NOMO-1 treated with DMSO at 0.1 percent for 48 hours (cell line): Measurements from ENCODE around the gene NAPG.
"Not testable (repeated sequence)": the region's sequence is repeated elsewhere in the genome, so short reads cannot be mapped to it uniquely, and the experiment has no call there.

ENCODE experiments used
- DNase-seq: peaks from one replicate; lab custom pipeline; 2025; ENCODE audit not compliant: unreplicated experiment; lab: John Stamatoyannopoulos, UW

Gene NAPG

DNA sequence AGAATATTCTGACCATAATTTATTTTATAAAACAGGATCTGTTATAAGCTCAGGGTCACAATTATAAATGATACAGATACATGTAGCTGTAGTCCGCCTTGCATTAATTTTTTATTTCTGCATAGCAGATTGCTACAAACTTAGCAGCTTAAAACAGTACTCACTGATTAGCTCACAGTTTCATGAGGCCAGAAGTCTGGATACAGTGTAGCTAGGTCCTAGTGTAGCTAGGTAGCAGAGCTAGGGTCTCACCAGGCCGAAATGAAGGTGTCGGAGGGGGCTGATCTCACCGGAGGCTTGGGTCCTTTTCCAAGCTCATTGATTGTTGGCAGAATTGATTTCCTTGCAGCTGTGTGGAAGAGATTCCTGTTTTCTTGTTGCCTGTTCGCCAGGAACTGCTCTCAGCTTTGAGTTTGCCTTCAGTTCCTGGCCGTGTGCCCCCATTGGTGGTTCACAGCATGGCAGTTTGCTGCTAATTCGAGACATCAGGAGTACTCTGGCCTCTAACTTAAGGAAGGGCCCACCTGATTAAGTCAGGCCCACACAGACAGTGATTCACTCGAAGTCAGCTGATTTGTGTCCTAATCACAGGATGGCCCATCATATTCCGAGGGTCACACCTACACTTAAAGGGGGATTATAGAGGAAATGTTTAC lies 18.4 kb downstream of the NAPG start:
- no peak for DNase-seq

DNA sequence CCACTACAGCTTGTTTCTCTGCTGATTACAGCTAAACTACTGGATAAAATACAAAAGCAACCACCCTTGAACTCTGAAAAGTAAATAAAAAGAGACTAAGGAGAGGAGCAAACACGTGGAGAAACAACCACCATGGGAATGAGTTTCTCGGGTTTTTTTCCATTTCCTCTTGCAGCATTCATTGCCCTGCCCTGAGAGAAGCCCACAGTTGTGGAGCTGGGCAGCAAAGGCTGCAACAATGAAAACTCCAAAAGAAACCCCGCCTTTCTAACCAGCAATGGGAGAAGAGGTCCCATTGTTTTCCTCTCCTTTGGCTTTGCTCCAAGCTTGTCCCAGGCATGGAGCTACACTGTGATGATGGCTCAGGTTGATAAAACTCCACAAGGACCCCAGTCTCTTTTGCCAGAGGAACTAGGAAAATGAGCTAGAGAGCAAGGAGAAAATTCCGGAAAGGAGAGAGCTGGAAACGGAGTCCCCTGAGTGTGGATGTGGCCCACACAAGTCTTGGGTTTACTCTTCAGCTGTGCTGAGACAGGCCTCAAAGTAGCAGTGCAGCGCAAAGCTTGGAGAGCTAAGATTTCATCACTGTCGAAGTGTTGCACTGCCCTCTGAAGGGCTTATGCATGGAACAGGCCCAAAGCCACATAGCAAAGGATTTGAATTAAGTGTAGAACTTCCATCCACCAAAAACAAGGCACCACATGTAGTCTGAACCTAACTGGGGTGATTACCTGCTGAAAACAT lies 20.9 kb downstream of the NAPG start:
- no peak for DNase-seq

DNA sequence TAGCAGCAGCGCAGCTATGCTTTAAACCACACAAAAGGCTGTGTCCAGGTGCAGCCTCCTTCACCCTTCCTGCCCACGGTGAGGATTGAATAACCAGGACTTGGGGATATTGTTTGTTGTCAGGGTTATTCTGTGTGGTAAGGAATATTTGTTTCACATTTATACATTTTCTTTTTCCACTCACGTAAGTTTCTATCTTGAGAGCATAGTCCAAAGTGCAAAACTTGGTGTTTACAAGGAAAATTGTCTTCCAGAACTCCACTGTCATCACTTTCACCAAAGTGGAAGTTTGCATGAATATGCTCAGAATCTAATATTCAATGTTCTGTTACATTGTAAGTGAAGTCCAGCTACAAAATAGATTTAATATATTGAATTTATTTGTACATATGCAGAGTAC lies 26.4 kb downstream of the NAPG start:
- no peak for DNase-seq

DNA sequence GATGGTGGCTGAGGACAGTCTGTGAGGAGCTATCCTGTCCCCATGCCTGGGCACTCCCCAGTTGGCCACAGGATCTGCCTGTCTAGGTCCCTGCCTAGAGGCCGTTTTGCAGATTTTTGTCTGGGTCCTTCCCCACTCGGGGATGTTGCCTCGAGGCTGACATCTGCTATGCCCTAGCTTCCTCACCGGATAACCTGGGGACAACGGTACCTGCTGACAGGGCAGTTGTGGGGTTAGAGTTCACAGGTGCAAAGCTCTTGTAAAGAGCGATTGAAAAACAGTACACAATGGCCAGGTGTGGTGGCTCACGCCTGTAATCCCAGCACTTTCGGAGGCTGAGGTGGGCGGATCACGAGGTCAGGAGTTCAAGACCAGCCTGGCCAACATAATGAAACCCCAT lies 30.4 kb downstream of the NAPG start:
- DNase-seq, result not testable (repeated sequence)

DNA sequence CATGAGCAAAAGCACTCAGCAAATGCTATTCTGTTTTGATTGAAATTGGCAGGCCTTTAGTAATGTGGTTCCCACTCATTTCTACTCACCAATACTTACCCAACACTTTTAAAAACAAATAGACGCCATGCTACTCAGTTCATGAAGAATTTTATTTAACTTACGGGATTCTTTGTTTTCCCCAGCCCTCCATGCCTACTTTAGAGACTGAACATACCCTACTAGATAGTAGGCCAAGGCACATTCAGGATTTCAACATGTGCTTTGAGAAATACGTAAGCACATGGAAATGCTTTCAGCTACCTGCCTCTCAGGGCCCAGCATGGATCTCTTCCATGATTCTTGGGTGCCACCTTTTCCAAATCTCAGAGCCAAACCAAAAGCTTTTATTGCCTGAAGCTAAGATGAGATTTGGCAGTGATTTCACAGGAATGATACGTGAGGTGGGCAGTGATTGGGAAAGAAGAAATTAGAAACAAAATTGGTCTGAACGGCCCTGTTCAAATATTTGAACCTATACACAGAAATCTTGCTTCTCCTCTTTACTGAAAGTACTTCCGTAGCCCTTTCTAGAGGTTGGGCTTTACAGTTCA lies 31.4 kb downstream of the NAPG start:
- DNase-seq, result no peak

DNA sequence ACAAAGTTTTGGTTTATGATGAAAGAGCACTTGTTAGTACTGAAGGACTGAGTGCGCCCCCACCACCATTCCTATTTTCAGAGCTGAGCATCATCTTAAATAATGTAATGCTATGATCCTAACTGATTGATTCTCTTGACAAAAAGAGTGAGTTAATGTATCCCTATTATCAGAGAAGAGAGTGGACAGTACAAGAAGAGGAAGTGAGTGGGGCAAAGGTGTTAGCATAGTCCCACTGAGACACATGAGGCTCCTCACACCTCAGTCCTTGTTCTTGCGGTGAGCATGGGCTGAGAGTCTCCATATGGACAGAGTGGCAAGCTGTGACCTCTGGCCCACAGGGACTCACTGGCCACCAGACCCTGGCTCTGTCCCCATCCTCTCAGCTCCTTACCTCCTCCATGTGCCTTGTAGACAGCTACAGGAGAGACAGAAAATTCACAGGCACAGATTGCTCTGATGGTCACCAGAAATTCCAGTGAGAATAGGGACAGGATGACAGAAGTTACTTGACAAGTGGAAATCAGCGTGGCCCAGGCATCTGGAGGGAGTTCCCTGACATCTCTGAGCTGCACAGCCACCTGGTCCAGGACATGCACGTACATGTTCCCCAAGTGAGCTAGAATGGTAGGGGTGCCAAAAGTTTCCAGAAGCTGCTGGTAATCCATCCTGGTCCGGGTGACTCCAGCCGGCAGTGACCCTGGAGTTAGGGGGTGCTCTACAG lies 32.6 kb downstream of the NAPG start:
- no peak for DNase-seq

DNA sequence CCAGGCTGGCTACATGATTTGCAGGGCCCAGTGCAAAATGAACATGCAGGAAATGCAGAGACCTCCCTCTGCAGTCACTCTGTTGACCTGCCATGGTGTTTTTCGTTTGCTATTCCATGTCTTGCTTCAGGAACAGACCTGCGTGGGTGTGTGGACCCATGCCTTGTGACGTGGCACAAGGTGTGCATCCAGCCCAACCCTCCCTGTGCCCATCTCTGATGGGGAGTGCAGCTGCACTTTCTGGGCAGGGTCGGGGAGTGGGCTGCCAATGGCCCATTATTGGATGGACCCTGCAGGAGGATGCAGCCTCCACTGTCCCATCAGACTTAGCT lies 33.1 kb downstream of the NAPG start:
- DNase-seq, result no peak

DNA sequence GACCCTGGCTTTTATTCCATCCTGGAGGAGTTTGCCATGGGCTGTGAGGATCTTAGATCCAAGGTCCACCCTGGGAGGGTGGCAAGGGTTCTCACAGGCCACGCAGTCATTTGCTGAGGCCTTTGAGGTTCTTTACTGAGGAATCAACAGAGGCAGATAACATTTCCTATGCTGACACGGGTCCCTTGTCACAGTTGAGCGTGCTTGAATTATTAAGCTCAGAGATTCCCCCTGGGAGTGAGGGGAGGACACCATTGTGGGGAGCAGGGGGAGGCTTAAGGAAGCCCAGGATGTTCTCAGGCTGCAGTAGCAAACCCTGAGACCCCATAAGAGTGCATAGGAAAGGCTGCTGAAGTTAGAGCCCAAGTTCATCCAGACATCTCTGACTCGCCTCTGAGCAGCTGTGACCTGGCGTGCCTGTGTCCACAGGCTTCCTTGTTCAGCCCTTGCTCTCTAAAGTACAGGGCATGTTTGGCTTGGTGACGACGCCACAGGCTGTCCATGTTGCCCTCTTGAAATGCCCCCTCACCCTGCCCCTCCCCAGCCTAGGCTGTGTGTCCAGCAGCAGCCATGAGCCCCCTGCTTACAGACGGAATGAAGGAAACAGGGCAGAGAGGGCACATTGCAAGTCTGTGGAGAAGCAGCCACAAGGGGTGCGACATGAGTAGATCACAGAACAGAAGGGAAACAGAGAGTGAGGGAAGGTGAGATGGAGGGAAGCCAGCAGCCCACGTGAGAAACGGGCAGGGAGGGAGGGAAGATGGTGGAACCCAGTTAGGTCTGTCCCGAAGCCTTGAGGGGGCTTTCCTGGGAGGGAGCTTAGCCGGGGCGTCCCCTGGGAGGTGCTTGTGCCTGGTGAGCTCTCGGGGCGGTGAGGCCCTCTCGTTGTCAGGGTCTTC lies 34.0 kb downstream of the NAPG start:
- DNase-seq, result no peak

DNA sequence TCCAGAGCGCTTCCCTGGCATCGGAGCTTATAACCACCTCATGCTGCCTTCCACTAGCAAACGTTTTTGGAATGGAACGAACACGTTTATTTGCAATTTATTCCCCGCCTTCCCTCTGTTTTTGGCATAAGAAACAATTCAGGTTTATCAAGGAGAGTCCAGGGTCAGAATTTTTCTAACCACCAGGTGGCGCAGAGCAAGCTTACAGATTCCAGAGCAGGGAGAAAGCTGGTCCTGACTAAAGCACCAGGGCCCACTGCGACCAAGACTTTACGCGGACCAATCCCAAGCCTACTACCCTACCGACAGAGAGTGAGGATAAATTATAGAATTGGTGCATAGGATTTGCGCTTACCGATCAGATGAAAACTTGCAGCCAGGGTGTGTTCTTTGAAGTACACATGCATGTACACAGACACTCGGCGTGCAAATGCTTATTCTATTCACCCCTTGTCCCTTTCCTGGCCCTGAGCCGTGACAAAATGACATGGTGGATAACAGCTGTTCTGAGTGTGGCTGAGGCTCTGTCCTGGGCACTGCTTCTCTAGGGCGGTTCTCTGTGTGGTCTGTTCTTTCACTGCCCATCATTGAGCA lies 34.7 kb downstream of the NAPG start:
- DNase-seq, result peak; percentile 17

DNA sequence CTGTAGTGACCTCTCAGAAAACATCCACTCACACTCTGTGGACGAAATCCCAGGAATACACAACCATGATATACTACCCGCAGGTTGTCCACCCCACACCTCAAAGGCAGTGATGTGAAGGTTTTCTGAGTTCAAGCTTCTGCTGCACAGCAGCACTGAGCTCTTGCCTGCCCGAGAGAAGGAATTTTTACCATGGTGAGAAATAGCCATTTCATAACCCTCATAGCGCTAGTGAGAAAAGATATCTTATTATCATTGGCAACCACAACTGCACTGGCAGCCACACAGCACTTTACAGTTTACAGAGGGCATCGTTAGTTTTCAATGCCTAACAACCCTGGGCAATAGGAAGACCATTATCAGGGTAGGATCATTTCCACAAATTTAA lies 36.9 kb downstream of the NAPG start:
- DNase-seq, result no peak

DNA sequence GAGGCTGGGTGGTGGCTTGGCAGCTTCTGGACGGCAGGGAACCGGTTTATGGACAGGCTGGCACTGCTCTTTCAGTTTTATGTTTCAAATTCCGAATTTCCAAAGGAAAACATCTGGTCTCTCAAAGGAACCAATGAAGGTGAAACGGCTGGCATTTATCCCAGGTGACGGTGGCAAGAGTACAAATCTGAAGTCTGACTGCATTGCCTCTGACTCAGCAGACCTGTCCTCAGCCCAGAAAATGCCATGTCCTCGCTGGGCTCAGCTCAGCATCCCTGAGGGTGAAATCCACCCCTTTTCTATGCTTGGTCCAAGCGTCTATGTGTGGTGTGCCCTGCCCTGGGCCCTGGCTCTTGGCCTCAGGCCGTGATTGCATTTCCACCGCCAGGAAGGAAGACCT lies 38.1 kb downstream of the NAPG start:
- DNase-seq, result no peak

DNA sequence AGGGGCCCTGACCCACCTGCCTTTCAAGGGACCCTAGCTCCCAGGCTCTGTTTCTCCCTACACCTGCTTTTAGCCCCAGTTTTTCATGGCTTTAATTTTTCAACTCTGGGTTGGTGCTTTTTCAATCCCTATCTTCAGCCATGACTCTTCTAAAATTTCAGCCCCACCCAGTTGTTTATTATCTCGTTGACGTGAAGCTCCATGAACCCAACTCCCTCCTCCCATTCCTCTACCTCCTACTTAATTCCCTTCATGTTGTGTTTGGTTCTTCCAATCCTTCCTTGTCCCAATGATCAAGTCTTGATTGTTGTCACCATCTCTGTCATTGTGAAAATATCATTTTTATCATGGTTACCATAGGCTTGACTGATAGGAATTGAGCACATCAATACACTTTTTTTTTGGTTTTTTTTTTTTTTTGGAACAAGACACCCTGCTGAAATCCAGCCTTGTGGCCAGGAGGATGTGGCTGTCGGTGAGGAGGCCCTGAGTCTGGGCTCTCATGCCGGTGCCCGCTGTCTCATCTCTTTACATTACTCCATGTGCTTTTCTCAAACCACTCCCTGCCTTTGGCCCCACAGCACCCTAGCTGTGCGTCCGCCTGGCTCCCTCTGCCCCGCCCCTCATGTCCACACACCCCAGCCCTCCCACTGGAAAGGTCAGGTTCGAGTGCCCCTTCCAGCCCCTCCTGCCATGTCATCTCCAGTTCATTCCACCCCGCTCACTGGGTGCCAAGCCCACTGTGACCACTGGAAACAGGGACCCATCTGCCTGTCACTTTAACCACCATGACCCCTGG lies 39.3 kb downstream of the NAPG start:
- DNase-seq, result no peak

DNA sequence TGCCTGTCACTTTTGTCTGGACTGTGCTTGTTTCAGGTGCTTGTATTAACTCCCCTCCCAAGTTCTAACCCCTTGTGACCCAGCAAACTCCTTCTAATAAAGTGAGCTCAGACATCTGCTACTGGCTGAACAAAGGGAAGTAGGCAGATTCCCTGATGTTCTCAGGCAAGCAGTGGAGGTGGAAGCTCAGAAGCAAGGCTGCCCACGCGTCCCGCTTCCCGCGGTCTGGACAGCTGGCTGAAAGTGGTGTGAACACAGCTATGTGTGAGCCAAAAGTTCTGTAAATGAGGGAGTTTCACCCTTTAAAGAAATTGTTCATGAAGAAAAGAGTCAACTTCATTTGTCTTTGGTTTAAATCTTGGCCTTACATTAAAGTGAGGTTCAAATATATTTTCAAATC lies 40.0 kb downstream of the NAPG start:
- no peak for DNase-seq

DNA sequence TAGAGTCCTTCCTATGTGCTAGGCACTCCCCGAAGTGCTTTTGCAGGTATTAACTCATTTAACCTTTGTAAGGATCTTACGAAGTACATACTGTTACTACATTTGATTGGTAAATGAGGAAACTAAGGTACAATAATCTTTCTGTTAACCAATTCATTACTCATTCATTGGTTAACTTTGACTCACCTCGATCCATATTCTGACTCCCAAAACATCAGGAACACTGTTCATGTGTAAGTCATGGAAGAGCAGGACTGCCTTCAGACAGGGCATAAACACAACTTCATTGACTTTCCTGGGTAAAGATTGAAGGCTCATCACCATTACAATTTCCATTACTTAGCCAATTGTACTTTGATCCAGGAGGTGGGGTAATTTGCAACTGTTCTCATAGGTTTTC lies 40.6 kb downstream of the NAPG start:
- no peak for DNase-seq

DNA sequence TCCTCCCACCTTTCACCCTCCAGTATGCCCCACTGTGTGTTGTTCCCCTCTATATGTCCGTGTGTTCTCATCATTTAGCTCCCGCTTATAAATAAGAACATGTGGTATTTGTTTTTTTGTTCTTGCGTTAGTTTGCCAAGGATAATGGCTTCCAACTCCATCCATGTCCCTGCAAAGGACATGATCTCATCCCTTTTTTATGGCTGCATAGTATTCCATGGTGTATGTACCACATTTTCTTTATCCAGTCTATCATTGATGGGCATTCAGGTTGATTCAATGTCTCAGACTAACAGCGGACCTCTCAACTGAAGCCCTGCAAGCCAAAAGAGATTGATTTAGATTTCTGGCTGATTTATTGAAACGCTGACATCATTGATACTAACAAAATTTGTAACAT lies 44.1 kb downstream of the NAPG start:
- DNase-seq, result not testable (repeated sequence)

DNA sequence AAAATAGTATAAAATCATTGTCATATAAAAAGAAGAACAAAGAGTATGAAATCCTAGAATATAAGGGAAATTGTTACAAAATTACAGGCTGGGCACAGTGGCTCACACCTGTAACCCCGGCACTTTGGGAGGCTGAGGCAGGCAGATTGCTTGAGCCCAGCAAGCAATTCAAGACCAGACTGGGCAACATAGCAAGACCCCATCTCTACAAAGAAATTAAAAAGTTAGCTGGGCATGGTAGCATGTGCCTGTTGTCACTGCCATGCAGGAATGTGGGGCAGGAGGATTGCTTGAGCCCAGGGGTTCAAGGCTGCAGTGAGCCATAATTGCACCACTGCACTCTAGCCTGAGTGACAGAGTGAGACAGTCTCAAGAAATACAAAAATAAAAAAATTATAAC lies 44.8 kb downstream of the NAPG start:
- no peak for DNase-seq

DNA sequence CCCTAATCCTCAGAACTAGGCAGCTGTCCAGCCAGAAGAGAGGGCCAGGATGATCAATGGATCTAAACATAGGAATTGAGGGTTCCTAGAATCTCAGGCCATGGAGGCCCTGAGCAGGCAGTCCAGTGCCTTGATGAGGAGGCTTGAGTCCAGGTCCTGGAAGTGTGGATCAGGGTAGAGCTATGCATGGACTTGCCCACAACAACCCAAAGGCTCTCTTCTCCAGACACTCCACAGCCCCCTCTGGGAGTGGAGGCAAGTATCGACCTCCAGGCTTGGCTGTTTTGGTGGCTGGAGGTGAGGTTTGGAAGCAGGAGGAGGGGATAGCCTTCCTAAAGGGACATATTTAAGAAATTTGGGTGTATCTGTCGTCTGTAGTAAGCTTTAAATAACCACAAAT lies 45.7 kb downstream of the NAPG start:
- DNase-seq, result no peak

DNA sequence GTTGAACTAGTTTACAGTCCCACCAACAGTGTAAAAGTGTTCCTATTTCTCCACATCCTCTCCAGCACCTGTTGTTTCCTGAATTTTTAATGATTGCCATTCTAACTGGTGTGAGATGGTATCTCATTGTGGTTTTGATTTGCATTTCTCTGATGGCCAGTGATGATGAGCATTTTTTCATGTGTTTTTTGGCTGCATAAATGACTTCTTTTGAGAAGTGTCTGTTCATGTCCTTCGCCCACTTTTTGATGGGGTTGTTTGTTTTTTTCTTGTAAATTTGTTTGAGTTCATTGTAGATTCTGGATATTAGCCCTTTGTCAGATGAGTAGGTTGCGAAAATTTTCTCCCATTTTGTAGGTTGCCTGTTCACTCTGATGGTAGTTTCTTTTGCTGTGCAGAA lies 47.4 kb downstream of the NAPG start:
- DNase-seq, result not testable (repeated sequence)

DNA sequence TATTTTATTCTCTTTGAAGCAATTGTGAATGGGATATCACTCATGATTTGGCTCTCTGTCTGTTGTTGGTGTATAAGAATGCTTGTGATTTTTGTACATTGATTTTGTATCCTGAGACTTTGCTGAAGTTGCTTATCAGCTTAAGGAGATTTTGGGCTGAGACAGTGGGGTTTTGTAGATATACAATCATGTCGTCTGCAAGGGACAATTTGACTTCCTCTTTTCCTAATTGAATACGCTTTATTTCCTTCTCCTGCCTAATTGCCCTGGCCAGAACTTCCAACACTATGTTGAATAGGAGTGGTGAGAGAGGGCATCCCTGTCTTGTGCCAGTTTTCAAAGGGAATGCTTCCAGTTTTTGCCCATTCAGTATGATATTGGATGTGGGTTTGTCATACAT lies 48.6 kb downstream of the NAPG start:
- not testable (repeated sequence) for DNase-seq
